ENCODE data around the gene ADD3.

DNA sequence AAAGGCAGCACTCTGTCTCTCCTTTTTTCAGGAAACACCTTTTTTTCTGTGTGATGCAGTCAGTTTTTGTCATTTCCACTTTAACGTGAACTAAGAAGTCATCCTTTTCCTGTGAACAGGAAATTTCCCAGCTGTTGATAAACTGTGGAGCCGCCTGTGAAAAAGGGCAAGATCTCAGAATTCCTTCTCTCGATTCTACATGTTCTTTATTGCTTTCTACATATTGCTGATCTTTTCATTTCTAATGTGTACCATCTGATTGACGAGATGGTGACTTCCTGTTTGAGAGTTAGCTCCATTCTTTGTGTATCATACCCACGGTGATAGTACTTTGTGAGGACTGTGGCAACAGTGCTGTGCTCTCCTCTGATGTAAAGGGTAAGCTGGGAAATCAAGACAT lies 50.4 kb downstream of the ADD3 start:
- TF ChIP-seq, protein P1, sequence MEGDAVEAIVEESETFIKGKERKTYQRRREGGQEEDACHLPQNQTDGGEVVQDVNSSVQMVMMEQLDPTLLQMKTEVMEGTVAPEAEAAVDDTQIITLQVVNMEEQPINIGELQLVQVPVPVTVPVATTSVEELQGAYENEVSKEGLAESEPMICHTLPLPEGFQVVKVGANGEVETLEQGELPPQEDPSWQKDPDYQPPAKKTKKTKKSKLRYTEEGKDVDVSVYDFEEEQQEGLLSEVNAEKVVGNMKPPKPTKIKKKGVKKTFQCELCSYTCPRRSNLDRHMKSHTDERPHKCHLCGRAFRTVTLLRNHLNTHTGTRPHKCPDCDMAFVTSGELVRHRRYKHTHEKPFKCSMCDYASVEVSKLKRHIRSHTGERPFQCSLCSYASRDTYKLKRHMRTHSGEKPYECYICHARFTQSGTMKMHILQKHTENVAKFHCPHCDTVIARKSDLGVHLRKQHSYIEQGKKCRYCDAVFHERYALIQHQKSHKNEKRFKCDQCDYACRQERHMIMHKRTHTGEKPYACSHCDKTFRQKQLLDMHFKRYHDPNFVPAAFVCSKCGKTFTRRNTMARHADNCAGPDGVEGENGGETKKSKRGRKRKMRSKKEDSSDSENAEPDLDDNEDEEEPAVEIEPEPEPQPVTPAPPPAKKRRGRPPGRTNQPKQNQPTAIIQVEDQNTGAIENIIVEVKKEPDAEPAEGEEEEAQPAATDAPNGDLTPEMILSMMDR (IDR thresholded peaks at IDR 0.05 in 2 of 3, conservative IDR thresholded peaks at IDR 0.05 in 1 of 3; ENCODE audit: control insufficient read depth in 2 of 3, extremely low read depth in 1 of 3, insufficient read depth in 1 of 3, low read depth in 3 of 3, low read length in 3 of 3) = no peak
- no peak for TF ChIP-seq SMAD1 (IDR thresholded peaks at IDR 0.05; ENCODE audit: low read depth, partially characterized antibody)
- no peak for TF ChIP-seq RBBP5 (conservative IDR thresholded peaks at IDR 0.05)
- TF ChIP-seq, protein P2, sequence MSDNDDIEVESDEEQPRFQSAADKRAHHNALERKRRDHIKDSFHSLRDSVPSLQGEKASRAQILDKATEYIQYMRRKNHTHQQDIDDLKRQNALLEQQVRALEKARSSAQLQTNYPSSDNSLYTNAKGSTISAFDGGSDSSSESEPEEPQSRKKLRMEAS (IDR thresholded peaks at IDR 0.05; ENCODE audit: low read depth, low read length) = no peak
- TF ChIP-seq ZNF274 (IDR thresholded peaks at IDR 0.05; ENCODE audit: insufficient read depth, insufficient read length) = no peak
- no peak for TF ChIP-seq RFX5 (IDR thresholded peaks at IDR 0.05; ENCODE audit: low read depth, low read length)
- TF ChIP-seq POLR2AphosphoS5 (IDR thresholded peaks at IDR 0.05; ENCODE audit: low read length) = no peak
- no peak for TF ChIP-seq NR2C2 (IDR thresholded peaks at IDR 0.05; ENCODE audit: borderline replicate concordance, control insufficient read depth, insufficient read length, low read depth)
- TF ChIP-seq JUND (IDR thresholded peaks at IDR 0.05; ENCODE audit: low read depth, low read length) = no peak
- TF ChIP-seq RCOR1 (conservative IDR thresholded peaks at IDR 0.05; ENCODE audit: low read depth, low read length) = no peak
- no peak for TF ChIP-seq GABPA (IDR thresholded peaks at IDR 0.05; ENCODE audit: low read depth)
- TF ChIP-seq TARDBP (IDR thresholded peaks at IDR 0.05; ENCODE audit: borderline replicate concordance) = no peak
- TF ChIP-seq EZH2 (IDR thresholded peaks at IDR 0.05; ENCODE audit: borderline replicate concordance, control insufficient read depth, low read depth, low read length) = no peak

Data from GM12878 (cell line).